Liver (tissue), 3 donors: ENCODE results near the gene AHSA1.

Experiments used
- CTCF ChIP-seq: fragments of 150-350 bp; IDR thresholded peaks from 2 replicates; pipeline ENCODE4 v1.5.1; 2017; ENCODE audit warnings: improper control_type of control experiment, low read depth, low read length; ENCODE audit not compliant: missing input control
- GABPA ChIP-seq, 2 donors: IDR thresholded peaks in 1 of 2; conservative IDR thresholded peaks in 1 of 2; 2 replicates each; pipeline ENCODE4 v1.6.1; 2016; ENCODE audit warnings: antibody characterized with exemption in 2 of 2, mild to moderate bottlenecking in 1 of 2, moderate library complexity in 1 of 2
- MAX ChIP-seq: IDR thresholded peaks from 2 replicates; pipeline ENCODE4 v1.6.1; 2016; ENCODE audit warnings: antibody characterized with exemption
- RAD21 ChIP-seq, 2 donors: IDR thresholded peaks; 2 replicates each; pipeline ENCODE4 v1.6.1; 2016; ENCODE audit warnings: antibody characterized with exemption in 2 of 2, mild to moderate bottlenecking in 2 of 2
- REST ChIP-seq: IDR thresholded peaks from 2 replicates; pipeline ENCODE4 v1.6.1; 2016; ENCODE audit warnings: antibody characterized with exemption, mild to moderate bottlenecking
- RXRA ChIP-seq, 2 donors: IDR thresholded peaks; 2 replicates each; pipeline ENCODE4 v1.6.1; 2017 to 2018; ENCODE audit warnings: antibody characterized with exemption in 2 of 2, mild to moderate bottlenecking in 1 of 2
- SP1 ChIP-seq: IDR thresholded peaks from 2 replicates; pipeline ENCODE4 v1.6.1; 2018; ENCODE audit warnings: antibody characterized with exemption, mild to moderate bottlenecking
- TAF1 ChIP-seq: conservative IDR thresholded peaks from 2 replicates; pipeline ENCODE4 v1.6.1; 2016; ENCODE audit warnings: antibody characterized with exemption, mild to moderate bottlenecking
- YY1 ChIP-seq: IDR thresholded peaks from 2 replicates; pipeline ENCODE4 v1.6.1; 2016; ENCODE audit warnings: antibody characterized with exemption, mild to moderate bottlenecking
- ZBTB33 ChIP-seq: IDR thresholded peaks from 2 replicates; pipeline ENCODE4 v1.6.1; 2016; ENCODE audit warnings: antibody characterized with exemption
- donor health status: healthy.
- donor health status: healthy.

GRCh38 chr14:77478029-77478428 lies 20.1 kb downstream of the AHSA1 start:
- TF ChIP-seq TAF1, result no peak
- TF ChIP-seq MAX, result no peak
- no peak for TF ChIP-seq REST
- TF ChIP-seq ZBTB33, result no peak
- TF ChIP-seq SP1, result no peak
- TF ChIP-seq CTCF, result no peak
- TF ChIP-seq RXRA (IDR thresholded peaks at IDR 0.05), result no peak
- no peak for TF ChIP-seq RAD21 (IDR thresholded peaks at IDR 0.05)
- TF ChIP-seq YY1, result no peak
- TF ChIP-seq GABPA (IDR thresholded peaks at IDR 0.05 in 1 of 2, conservative IDR thresholded peaks at IDR 0.05 in 1 of 2), result no peak
